ENCODE measurements around the gene KLHL42.

The KLHL42 gene

GRCh38 chr12:27810756-27811155 lies 30.7 kb downstream of the KLHL42 start:
- intact Hi-C loops (cut with DNase I) = no loop called here
- no peak for DNase-seq

- DNase-seq = no peak
- intact Hi-C loops (cut with DNase I) = no loop called here
Measured at GRCh38 chr12:27812502-27812901, 32.5 kb downstream of the KLHL42 start.

GRCh38 chr12:27814411-27814810 lies 34.4 kb downstream of the KLHL42 start:
- DNase-seq = no peak
- intact Hi-C loops (cut with DNase I) = no loop called here

- intact Hi-C loops (cut with DNase I) = no loop called here
- no peak for DNase-seq
Measured at GRCh38 chr12:27814851-27815591, 35.0 kb downstream of the KLHL42 start.

- DNase-seq = no peak
- intact Hi-C loops (cut with DNase I) = no loop called here
Measured at GRCh38 chr12:27817766-27818165, 37.7 kb downstream of the KLHL42 start.

GRCh38 chr12:27818401-27818918 lies 38.4 kb downstream of the KLHL42 start:
- no peak for DNase-seq
- intact Hi-C loops (cut with DNase I) = no loop called here

- DNase-seq = no peak
- intact Hi-C loops (cut with DNase I) = loop anchor here (5.0 kb wide), 1 partner anchor 88 kb away; no protein-coding TSS in a partner anchor
Measured at GRCh38 chr12:27820564-27820963, 40.5 kb downstream of the KLHL42 start.

- intact Hi-C loops (cut with DNase I) = loop anchor here (5.0 kb wide), 1 partner anchor 89 kb away; no protein-coding TSS in a partner anchor
- DNase-seq = peak in 19 of 42 donors; percentile 6 to 78 (median 43)
Measured at GRCh38 chr12:27821259-27821973, 41.4 kb downstream of the KLHL42 start.

GRCh38 chr12:27822076-27822712 lies 42.2 kb downstream of the KLHL42 start:
- peak in 4 of 42 donors; percentile 12 to 45 (median 24) for DNase-seq
- intact Hi-C loops (cut with DNase I) = loop anchor here (5.0 kb wide), 1 partner anchor 90 kb away; no protein-coding TSS in a partner anchor

- DNase-seq = no peak
- intact Hi-C loops (cut with DNase I) = loop anchor here (5.0 kb wide), 1 partner anchor 91 kb away; no protein-coding TSS in a partner anchor
Measured at GRCh38 chr12:27823038-27823437, 43.0 kb downstream of the KLHL42 start.

GRCh38 chr12:27824126-27824842 lies 44.3 kb downstream of the KLHL42 start:
- intact Hi-C loops (cut with DNase I) = loop anchor here (5.0 kb wide), 1 partner anchor 92 kb away; no protein-coding TSS in a partner anchor

GRCh38 chr12:27826076-27826475 lies 46.0 kb downstream of the KLHL42 start:
- DNase-seq = no peak
- intact Hi-C loops (cut with DNase I) = no loop called here

More at GRCh38 chr12:27824126-27824842, 44.3 kb downstream of the KLHL42 start:
- no peak for DNase-seq

- DNase-seq = no peak
- intact Hi-C loops (cut with DNase I) = no loop called here
Measured at GRCh38 chr12:27828196-27828595, 48.2 kb downstream of the KLHL42 start.

- no peak for DNase-seq
- intact Hi-C loops (cut with DNase I) = no loop called here
Measured at GRCh38 chr12:27838543-27839185, 58.6 kb downstream of the KLHL42 start.

GRCh38 chr12:27840229-27840999 lies 60.4 kb downstream of the KLHL42 start:
- no peak for DNase-seq
- intact Hi-C loops (cut with DNase I) = no loop called here

GRCh38 chr12:27841392-27841882 lies 61.4 kb downstream of the KLHL42 start:
- intact Hi-C loops (cut with DNase I) = no loop called here
- DNase-seq = no peak

GRCh38 chr12:27843714-27844245 lies 63.7 kb downstream of the KLHL42 start:
- DNase-seq = no peak
- intact Hi-C loops (cut with DNase I) = no loop called here

Data from head of caudate nucleus (tissue), 42 donors.